Transverse colon (tissue), 4 donors: ENCODE data around the gene UVRAG. TPM values are rescaled to one million over a fixed set of nuclear protein-coding genes. Genes with fewer than 3 reads are reported as not detected.

Source experiments
- DNase-seq: peaks from one replicate; pipeline ENCODE4 v3.0.0-alpha.2; 2019
- H3K27ac ChIP-seq, 4 donors: fragments of 200-600 bp; sonication (generic); 2 replicates each; pipeline ENCODE4 v1.5.1; 2016 to 2018; ENCODE audit warnings: inconsistent platforms in 4 of 4
- H3K27me3 ChIP-seq: fragments of 200-600 bp; sonication (generic); 2 replicates; pipeline ENCODE4 v1.5.1; 2017; ENCODE audit warnings: inconsistent platforms
- H3K36me3 ChIP-seq, 4 donors: fragments of 200-600 bp; sonication (generic); 2 replicates each; pipeline ENCODE4 v1.5.1; 2017 to 2019; ENCODE audit warnings: inconsistent platforms in 4 of 4
- H3K4me1 ChIP-seq, 4 donors: fragments of 200-600 bp; sonication (generic); 2 replicates each; pipeline ENCODE4 v1.5.1; 2017 to 2020; ENCODE audit warnings: inconsistent platforms in 4 of 4
- H3K4me3 ChIP-seq, 4 donors: fragments of 200-600 bp; sonication (generic); 1 replicate in 1 of 4; 2 replicates in 3 of 4; pipeline versions ENCODE4 v1.5.1 to v1.6.1; 2017 to 2019; ENCODE audit warnings: inconsistent platforms in 4 of 4
- H3K9me3 ChIP-seq, 2 donors: fragments of 200-600 bp; sonication (generic); 2 replicates each; pipeline ENCODE4 v1.5.1; 2017 to 2019; ENCODE audit warnings: inconsistent platforms in 2 of 2
- EP300 ChIP-seq: sonication (generic); formaldehyde crosslinking; IDR thresholded peaks from one replicate; pipeline ENCODE4 v1.6.1; 2017; ENCODE audit warnings: antibody characterized with exemption, low read depth
- POLR2A ChIP-seq: fragments of 450-650 bp; IDR thresholded peaks from one replicate; pipeline ENCODE4 v1.6.1; 2016; ENCODE audit warnings: antibody characterized with exemption, mild to moderate bottlenecking, moderate library complexity
- POLR2AphosphoS5 ChIP-seq, 3 donors: sonication (generic); formaldehyde crosslinking; IDR thresholded peaks; one replicate each; pipeline ENCODE4 v1.6.1; 2016; ENCODE audit warnings: antibody characterized with exemption in 3 of 3
- WGBS, 2 donors: methylation state at CpG; one replicate each; pipeline ENCODE4 v1.1.5; 2018; ENCODE audit warnings: low coverage in 1 of 2; 5-methylcytosine and 5-hydroxymethylcytosine counted together
- in situ Hi-C, 4 donors: fragments of 200-750 bp; cut with MboI; loops; one replicate each; pipeline versions ENCODE4 v1.15.0 to v1.15.1; 2017; ENCODE audit warnings: low sequenced_read_pairs in 3 of 4, low pct_ligation_motif_present in 1 of 4, low pct_unique_long_range_greater_than_20kb in 1 of 4
- intact Hi-C: fragments of 100-400 bp; cut with DNase I; formaldehyde crosslinking; loops from one replicate; pipeline ENCODE4 v1.15.1; 2023; ENCODE audit warnings: low total_unique reads
- total RNA-seq, 4 donors: library from RNA; depleted of rRNA; stranded (reverse); fragments of >200 nt; gene quantifications; one replicate each; pipeline ENCODE4 v1.1.0, GENCODE V29; 2016
- TF ChIP-seq, protein P1 (sequence below), 5 experiments: fragments of 200-600 bp in 3 of 5; fragments of 450-650 bp in 2 of 5; sonication (generic) in 3 of 5; IDR thresholded peaks; 1 replicate in 2 of 5; 2 replicates in 3 of 5; pipeline ENCODE4 v1.5.1; 2016 to 2017; ENCODE audit warnings: antibody characterized with exemption in 5 of 5, inconsistent platforms in 3 of 5, mild to moderate bottlenecking in 2 of 5, moderate library complexity in 1 of 5

UVRAG gene
- total RNA-seq, 4 donors from 2014 or later = 12.7 to 34.6 (median 19.3) TPM

DNA sequence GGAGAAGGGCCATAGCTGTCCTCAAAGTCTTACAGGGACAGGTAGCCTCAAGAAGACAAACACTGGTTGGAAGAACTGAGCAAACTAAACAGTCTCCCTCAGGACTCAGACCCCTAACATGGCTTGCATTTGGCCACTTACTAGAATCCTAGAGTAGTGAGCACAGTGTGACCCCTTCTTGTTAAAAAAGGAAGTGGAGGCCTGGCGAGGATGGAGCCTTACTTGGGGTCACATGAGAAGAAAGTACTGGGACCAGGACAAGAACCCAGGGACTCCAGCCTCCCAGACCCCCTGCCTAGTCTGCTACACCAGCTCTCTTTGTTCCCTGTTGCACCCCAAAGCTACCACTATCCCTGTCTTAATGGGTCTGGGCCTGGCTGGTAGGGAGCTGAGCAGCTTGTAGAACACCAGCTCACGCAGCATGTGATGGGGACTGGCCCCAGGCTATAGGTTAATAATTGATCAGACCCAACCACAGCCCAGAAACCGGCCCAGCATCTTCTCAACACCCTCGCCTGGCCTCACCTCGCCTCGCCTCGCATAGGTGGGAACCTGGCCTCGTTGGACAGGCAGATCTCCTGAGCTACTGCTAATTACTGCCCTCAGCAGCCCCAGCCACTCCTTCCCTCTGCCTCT, 28.8 kb upstream of the UVRAG start:
- intact Hi-C loops (no loop called here), in situ Hi-C loops (no loop called here)
- DNase-seq = peak; percentile 72
- Histone ChIP-seq H3K4me3 (no peak overlapping the region), H3K36me3 (no peaks in the 10 kb centered on the region), H3K9me3 (no peaks in the 10 kb centered on the region), H3K27me3 (no peaks in the 10 kb centered on the region), H3K27ac (no peak overlapping the region), H3K4me1 (peaks cover 0 to 2% (median 0%) of the 10 kb centered on the region in 4 donors)
- TF ChIP-seq, protein P1, sequence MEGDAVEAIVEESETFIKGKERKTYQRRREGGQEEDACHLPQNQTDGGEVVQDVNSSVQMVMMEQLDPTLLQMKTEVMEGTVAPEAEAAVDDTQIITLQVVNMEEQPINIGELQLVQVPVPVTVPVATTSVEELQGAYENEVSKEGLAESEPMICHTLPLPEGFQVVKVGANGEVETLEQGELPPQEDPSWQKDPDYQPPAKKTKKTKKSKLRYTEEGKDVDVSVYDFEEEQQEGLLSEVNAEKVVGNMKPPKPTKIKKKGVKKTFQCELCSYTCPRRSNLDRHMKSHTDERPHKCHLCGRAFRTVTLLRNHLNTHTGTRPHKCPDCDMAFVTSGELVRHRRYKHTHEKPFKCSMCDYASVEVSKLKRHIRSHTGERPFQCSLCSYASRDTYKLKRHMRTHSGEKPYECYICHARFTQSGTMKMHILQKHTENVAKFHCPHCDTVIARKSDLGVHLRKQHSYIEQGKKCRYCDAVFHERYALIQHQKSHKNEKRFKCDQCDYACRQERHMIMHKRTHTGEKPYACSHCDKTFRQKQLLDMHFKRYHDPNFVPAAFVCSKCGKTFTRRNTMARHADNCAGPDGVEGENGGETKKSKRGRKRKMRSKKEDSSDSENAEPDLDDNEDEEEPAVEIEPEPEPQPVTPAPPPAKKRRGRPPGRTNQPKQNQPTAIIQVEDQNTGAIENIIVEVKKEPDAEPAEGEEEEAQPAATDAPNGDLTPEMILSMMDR (IDR thresholded peaks at IDR 0.05) = no peak
- no peak for TF ChIP-seq POLR2A
- 47% methylated on average over 8 of the region's 8 CpGs; no CpG with 5 or more reads in 1 of the 2 donors for WGBS, 2 donors

DNA sequence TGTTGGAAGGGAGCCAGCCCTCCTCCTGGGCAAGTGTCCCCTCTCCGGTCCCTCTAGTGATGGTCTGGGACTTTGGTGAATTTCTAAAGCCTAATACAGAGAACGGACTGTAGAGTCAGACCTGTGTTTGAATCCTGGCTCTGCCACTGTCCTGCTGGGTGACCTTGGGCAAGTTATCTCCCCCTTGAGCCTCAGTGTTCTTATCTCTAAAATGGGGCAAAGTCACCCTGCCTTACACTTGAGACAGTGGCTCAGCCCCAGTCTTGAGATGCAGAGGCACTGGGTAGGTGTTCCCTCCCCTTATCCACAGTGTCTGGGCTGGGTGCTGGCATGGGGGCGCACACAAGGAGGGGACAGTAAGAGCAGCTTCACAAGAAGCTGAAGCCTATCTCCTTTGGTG, 25.5 kb upstream of the UVRAG start:
- no peaks in the 10 kb centered on the region for H3K9me3 ChIP-seq
- peaks cover 0 to 2% (median 0%) of the 10 kb centered on the region in 4 donors for H3K4me1 ChIP-seq
- DNase-seq = no peak
- in situ Hi-C loops (no loop called here), intact Hi-C loops (no loop called here)
- H3K27me3 ChIP-seq = no peaks in the 10 kb centered on the region
- H3K27ac ChIP-seq = no peak overlapping the region
- 95% methylated on average over 3 of the region's 3 CpGs; no CpG with 5 or more reads in 1 of the 2 donors for WGBS, 2 donors
- no peak for TF ChIP-seq POLR2A
- H3K36me3 ChIP-seq = no peaks in the 10 kb centered on the region
- H3K4me3 ChIP-seq = no peak overlapping the region

DNA sequence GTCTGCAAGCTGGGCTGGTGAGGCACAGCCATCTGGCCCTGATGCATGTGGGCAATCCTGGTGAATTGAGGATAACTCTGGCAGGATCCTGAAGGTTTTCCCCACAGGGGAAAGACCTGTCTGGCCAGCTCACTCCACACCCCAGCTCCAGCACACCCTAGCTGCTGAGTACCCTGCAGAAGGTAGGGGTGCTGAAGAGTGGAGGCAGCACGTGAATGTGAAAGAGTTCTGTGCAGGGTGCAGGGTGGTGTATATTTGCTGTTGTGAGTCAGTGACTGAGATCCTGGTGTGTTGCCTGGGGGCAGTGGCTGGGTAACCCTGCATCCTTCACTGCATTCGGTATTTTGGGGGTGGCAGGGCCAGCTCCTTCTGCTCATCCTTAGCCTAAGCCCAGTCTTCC, 24.0 kb upstream of the UVRAG start:
- Histone ChIP-seq H3K27me3 (no peaks in the 10 kb centered on the region), H3K36me3 (no peaks in the 10 kb centered on the region), H3K4me1 (peaks cover 0 to 2% (median 0%) of the 10 kb centered on the region in 4 donors), H3K9me3 (no peaks in the 10 kb centered on the region), H3K27ac (no peak overlapping the region), H3K4me3 (no peak overlapping the region)
- TF ChIP-seq EP300 (no peak), POLR2AphosphoS5 (IDR thresholded peaks at IDR 0.05) (no peak), POLR2A (no peak)
- TF ChIP-seq, protein P1 (IDR thresholded peaks at IDR 0.05) = no peak
- no peak for DNase-seq
- in situ Hi-C loops (no loop called here), intact Hi-C loops (no loop called here)
- 100% methylated on average over 2 of the region's 2 CpGs; no CpG with 5 or more reads in 1 of the 2 donors for WGBS, 2 donors

DNA sequence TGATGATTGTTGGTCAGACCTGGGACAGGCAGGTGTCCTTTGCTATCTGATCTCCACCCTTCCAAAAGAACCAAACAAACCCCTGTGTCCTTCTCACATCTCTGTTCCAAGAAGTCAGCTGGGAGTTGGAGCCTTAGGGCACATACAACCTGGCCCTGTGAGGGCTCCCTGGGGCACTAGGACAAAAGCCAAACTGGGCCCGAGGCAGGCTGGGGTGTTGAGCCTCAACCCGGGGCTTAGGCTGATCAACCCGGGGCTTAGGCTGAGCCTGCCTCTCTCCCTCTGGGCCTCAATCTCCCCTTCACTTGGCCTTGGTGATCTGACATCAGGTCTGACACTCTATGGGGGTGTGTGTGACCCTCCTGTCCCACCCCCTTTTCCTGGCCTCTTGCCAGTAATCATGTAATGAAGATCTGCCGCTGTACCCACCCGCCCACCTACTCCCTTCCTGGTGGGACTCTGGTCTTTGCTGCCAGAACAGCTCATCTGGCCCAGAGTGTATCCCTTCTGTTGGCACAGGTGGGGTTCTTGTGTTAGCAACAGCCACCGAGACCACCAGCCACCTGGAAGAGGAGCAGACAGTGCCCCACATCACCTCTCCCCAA, 22.8 kb upstream of the UVRAG start:
- 95% methylated on average over 6 of the region's 6 CpGs; no CpG with 5 or more reads in 1 of the 2 donors for WGBS, 2 donors
- no peaks in the 10 kb centered on the region for H3K36me3 ChIP-seq
- no peak for DNase-seq
- intact Hi-C loops = no loop called here
- in situ Hi-C loops = no loop called here
- no peaks in the 10 kb centered on the region for H3K27me3 ChIP-seq
- H3K27ac ChIP-seq = no peak overlapping the region
- TF ChIP-seq EP300 = no peak
- TF ChIP-seq POLR2A = no peak
- TF ChIP-seq POLR2AphosphoS5 (IDR thresholded peaks at IDR 0.05) = no peak
- TF ChIP-seq, protein P1 (IDR thresholded peaks at IDR 0.05) = no peak
- no peak overlapping the region for H3K4me3 ChIP-seq
- H3K4me1 ChIP-seq = no peaks in the 10 kb centered on the region
- H3K9me3 ChIP-seq = no peaks in the 10 kb centered on the region
